IMR-90 (cell line): ENCODE data around the gene NR5A1. TPM values are rescaled to one million over a fixed set of nuclear protein-coding genes. Genes with fewer than 3 reads are reported as not detected.

Source experiments
- ATAC-seq: fragments of 200-7000 bp; cut with Tn5 transposase; 2 replicates; pipeline ENCODE4 v1.9.1; 2020; ENCODE audit warnings: low read depth, mild to moderate bottlenecking, moderate library complexity
- BruUV-seq: library from RNA; stranded (reverse); fragments of 400-500 nt; replicated peaks from 2 replicates; lab custom pipeline; 2021; lab: Mats Ljungman, UMichigan
- CTCF ChIA-PET: fragments of 300-600 bp; formaldehyde crosslinking; extraction: SDS; loops from one replicate; lab custom pipeline; 2021; ENCODE audit warnings: antibody characterized with exemption; lab: Yijun Ruan, JAX
- POLR2A ChIA-PET: fragments of 300-600 bp; sonication (Branson Sonifier 250); formaldehyde crosslinking; loops from one replicate; lab custom pipeline; 2022; ENCODE audit warnings: antibody characterized with exemption; ENCODE audit not compliant: unreplicated experiment; lab: Charles Lee
- DNase-seq: peaks from one replicate; pipeline ENCODE4 v3.0.0; 2013
- H2AFZ ChIP-seq: replicated peaks from 2 replicates; pipeline ENCODE3; 2013; ENCODE audit warnings: low read length, mild to moderate bottlenecking; ENCODE audit not compliant: poor library complexity
- H2AK5ac ChIP-seq: 2 replicates; pipeline ENCODE4 v1.6.1; 2013; ENCODE audit warnings: low read depth, low read length, inconsistent platforms
- H2AK9ac ChIP-seq: replicated peaks from 2 replicates; pipeline ENCODE3; 2013; ENCODE audit warnings: mild to moderate bottlenecking, low read depth, low read length, moderate library complexity; ENCODE audit not compliant: poor library complexity
- H2BK120ac ChIP-seq: 2 replicates; pipeline ENCODE4 v1.6.1; 2013; ENCODE audit warnings: low read depth, low read length, inconsistent platforms
- H2BK15ac ChIP-seq: 3 replicates; pipeline ENCODE4 v1.6.1; 2013; ENCODE audit warnings: low read depth, low read length, inconsistent platforms
- H2BK20ac ChIP-seq: 2 replicates; pipeline ENCODE4 v1.6.1; 2013; ENCODE audit warnings: low read depth, mild to moderate bottlenecking, inconsistent platforms, low read length, moderate library complexity
- H2BK5ac ChIP-seq: 2 replicates; pipeline ENCODE4 v1.6.1; 2013; ENCODE audit warnings: mild to moderate bottlenecking, low read depth, low read length, inconsistent platforms; ENCODE audit not compliant: poor library complexity, severe bottlenecking
- H3K14ac ChIP-seq: replicated peaks from 2 replicates; pipeline ENCODE4 v1.6.1; 2013; ENCODE audit warnings: low read depth, low read length, inconsistent platforms
- H3K18ac ChIP-seq: 2 replicates; pipeline ENCODE4 v1.6.1; 2013; ENCODE audit warnings: low read depth, low read length, control low read depth
- H3K23ac ChIP-seq: 2 replicates; pipeline ENCODE4 v1.6.1; 2013; ENCODE audit warnings: low read depth, low read length, inconsistent platforms
- H3K27ac ChIP-seq: 2 replicates; pipeline ENCODE4 v1.5.1; 2013; ENCODE audit warnings: mild to moderate bottlenecking, control low read depth, low read length; ENCODE audit not compliant: insufficient read depth
- H3K27me3 ChIP-seq: 2 replicates; pipeline ENCODE4 v1.6.1; 2013; ENCODE audit warnings: low read length; ENCODE audit not compliant: control insufficient read depth, insufficient read depth
- H3K36me3 ChIP-seq: 2 replicates; pipeline ENCODE4 v1.6.1; 2013; ENCODE audit warnings: low read length, mixed read lengths; ENCODE audit not compliant: control insufficient read depth, insufficient read depth
- H3K4ac ChIP-seq: 2 replicates; pipeline ENCODE4 v1.6.1; 2013; ENCODE audit warnings: low read depth, low read length, inconsistent platforms
- H3K4me1 ChIP-seq: 2 replicates; pipeline ENCODE4 v1.6.1; 2013; ENCODE audit warnings: low read length, mixed read lengths; ENCODE audit not compliant: control insufficient read depth, insufficient read depth
- H3K4me2 ChIP-seq: 2 replicates; pipeline ENCODE4 v1.6.1; 2013; ENCODE audit warnings: low read depth, mild to moderate bottlenecking, control low read depth, low read length, moderate library complexity
- H3K4me3 ChIP-seq: 2 replicates; pipeline ENCODE4 v1.5.1; 2013; ENCODE audit warnings: low read depth, mild to moderate bottlenecking, control low read depth, low read length, moderate library complexity; ENCODE audit not compliant: insufficient read depth
- H3K56ac ChIP-seq: 2 replicates; pipeline ENCODE4 v1.6.1; 2013; ENCODE audit warnings: low read length, inconsistent platforms; ENCODE audit not compliant: insufficient read depth; ENCODE audit errors: extremely low read depth
- H3K79me1 ChIP-seq, 2 experiments: 2 replicates each; pipeline ENCODE4 v1.6.1; 2013; ENCODE audit warnings: low read length in 2 of 2, inconsistent platforms in 1 of 2, low read depth in 1 of 2
- H3K9ac ChIP-seq: 2 replicates; pipeline ENCODE4 v1.6.1; 2013; ENCODE audit warnings: low read depth, low read length, control low read depth
- H3K9me1 ChIP-seq: 2 replicates; pipeline ENCODE4 v1.6.1; 2013; ENCODE audit warnings: low read length, inconsistent platforms; ENCODE audit not compliant: insufficient read depth
- H3K9me3 ChIP-seq: 2 replicates; pipeline ENCODE4 v1.6.1; 2013; ENCODE audit warnings: low read length; ENCODE audit not compliant: control insufficient read depth, insufficient read depth
- H4K20me1 ChIP-seq: 2 replicates; pipeline ENCODE4 v1.6.1; 2013; ENCODE audit warnings: low read length, inconsistent platforms; ENCODE audit not compliant: insufficient read depth
- H4K5ac ChIP-seq: 2 replicates; pipeline ENCODE4 v1.6.1; 2013; ENCODE audit warnings: mild to moderate bottlenecking, low read depth, low read length, control low read depth
- H4K8ac ChIP-seq, 2 experiments: 2 replicates each; pipeline ENCODE4 v1.6.1; 2013; ENCODE audit warnings: low read depth in 2 of 2, low read length in 2 of 2, control low read depth in 1 of 2, inconsistent platforms in 1 of 2
- H4K91ac ChIP-seq: 2 replicates; pipeline ENCODE4 v1.6.1; 2013; ENCODE audit warnings: low read depth, low read length, inconsistent platforms; ENCODE audit not compliant: insufficient read depth
- USF2 ChIP-seq: fragments of 150-350 bp; IDR thresholded peaks from 2 replicates; pipeline ENCODE4 v1.6.1; 2017; ENCODE audit warnings: mild to moderate bottlenecking, antibody characterized with exemption, low read length, low read depth
- WGBS, 2 experiments: methylation state at CpG; one replicate each; pipeline versions ENCODE4 v1.1.5 to v1.1.7; 2013; ENCODE audit warnings: missing lambda C conversion rate in 2 of 2; ENCODE audit not compliant: insufficient read length in 1 of 2; ENCODE audit errors: extremely low coverage in 2 of 2; 5-methylcytosine and 5-hydroxymethylcytosine counted together
- dilution Hi-C: fragments of 300-500 bp; cut with HindIII; formaldehyde crosslinking; loops from one replicate; pipeline ENCODE4 v1.14.3; 2018; ENCODE audit warnings: low sequenced_read_pairs; ENCODE audit not compliant: unreplicated experiment
- in situ Hi-C: fragments of 300-500 bp; cut with MboI; formaldehyde crosslinking; loops from 3 replicates; pipeline ENCODE4 v1.14.3; 2019; ENCODE audit warnings: low sequenced_read_pairs, inconsistent platforms, mixed read lengths
- intact Hi-C: fragments of 100-400 bp; cut with micrococcal nuclease; formaldehyde crosslinking; loops from 2 replicates; pipeline ENCODE4 v1.10.0; 2022
- polyA plus RNA-seq, 3 experiments: library from polyadenylated mRNA; depleted of rRNA; stranded (reverse); fragments of >200 nt; gene quantifications; 2 replicates each; pipeline ENCODE4 v1.2.3, GENCODE V29; 2012; ENCODE audit warnings: low replicate concordance in 1 of 3
- total RNA-seq: library from RNA; depleted of rRNA; stranded (reverse); fragments of >200 nt; gene quantifications from 2 replicates; pipeline ENCODE4 v1.2.3, GENCODE V29; 2012

The NR5A1 gene
- total and polyA plus RNA-seq, 2 of the 4 experiments (the other 2 are of a cell fraction) = not detected

DNA sequence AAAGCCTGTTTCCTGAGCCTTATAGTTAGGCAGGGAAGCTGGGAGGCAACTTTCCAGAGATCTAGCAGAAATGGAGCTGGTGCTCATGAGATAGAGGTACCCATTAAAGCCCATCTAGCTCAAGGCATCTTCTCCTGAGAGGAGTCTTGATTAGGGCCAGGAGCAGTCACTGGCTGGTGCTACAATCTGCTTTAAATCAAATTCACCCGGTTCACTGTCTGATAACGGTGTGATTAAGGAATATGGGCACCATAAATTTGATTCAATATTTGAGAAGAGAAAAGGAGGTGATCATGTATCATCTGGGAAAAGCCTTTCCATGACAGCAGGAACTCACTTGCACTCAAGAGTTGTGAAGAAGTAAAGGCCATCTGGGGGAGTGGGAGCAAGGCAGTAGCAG lies 23.9 kb upstream of the NR5A1 start:
- H3K4ac ChIP-seq = no peak overlapping the region
- H2AK9ac ChIP-seq = no peak overlapping the region
- in situ Hi-C loops = loop anchor here (5.0 kb wide), 1 partner anchor 109 kb away; no protein-coding TSS in a partner anchor
- no peaks in the 10 kb centered on the region for H3K36me3 ChIP-seq
- no peak overlapping the region for H4K5ac ChIP-seq
- no peak overlapping the region for H3K56ac ChIP-seq
- H3K14ac ChIP-seq = no peak overlapping the region
- intact Hi-C loops = no loop called here
- H3K18ac ChIP-seq = no peak overlapping the region
- POLR2A ChIA-PET = no interaction called here
- no peak overlapping the region for H2BK20ac ChIP-seq
- H4K8ac ChIP-seq = no peak overlapping the region
- H2BK15ac ChIP-seq = no peak overlapping the region
- no peaks in the 10 kb centered on the region for H3K9me3 ChIP-seq
- peaks cover 2% of the 10 kb centered on the region; the same call in 1 of the 2 replicates for H3K27me3 ChIP-seq
- H3K9me1 ChIP-seq = no peaks in the 10 kb centered on the region; the same call in 1 of the 2 replicates
- no peak overlapping the region for H4K91ac ChIP-seq
- TF ChIP-seq USF2 = no peak
- no peak overlapping the region for H2AK5ac ChIP-seq
- no peak for DNase-seq
- no peak overlapping the region for H2AFZ ChIP-seq
- H3K23ac ChIP-seq = no peak overlapping the region
- no peak for ATAC-seq
- H2BK120ac ChIP-seq = no peak overlapping the region
- H2BK5ac ChIP-seq = no peak overlapping the region
- no peaks in the 10 kb centered on the region for H3K79me1 ChIP-seq
- H4K20me1 ChIP-seq = no peaks in the 10 kb centered on the region
- CTCF ChIA-PET = no interaction called here
- no peak overlapping the region for H3K27ac ChIP-seq
- no peak overlapping the region for H3K4me2 ChIP-seq
- H3K9ac ChIP-seq = no peak overlapping the region
- BruUV-seq = no TSS peak
- no peak overlapping the region for H3K4me3 ChIP-seq
- dilution Hi-C loops = no loop called here
- WGBS, 2 experiments = 100% methylated on average over 2 of the region's 2 CpGs; no CpG with 5 or more reads in 1 of the 2 experiments
- H3K4me1 ChIP-seq = peaks cover 6% of the 10 kb centered on the region
